ENCODE measurements around the gene TREM2.

DNA sequence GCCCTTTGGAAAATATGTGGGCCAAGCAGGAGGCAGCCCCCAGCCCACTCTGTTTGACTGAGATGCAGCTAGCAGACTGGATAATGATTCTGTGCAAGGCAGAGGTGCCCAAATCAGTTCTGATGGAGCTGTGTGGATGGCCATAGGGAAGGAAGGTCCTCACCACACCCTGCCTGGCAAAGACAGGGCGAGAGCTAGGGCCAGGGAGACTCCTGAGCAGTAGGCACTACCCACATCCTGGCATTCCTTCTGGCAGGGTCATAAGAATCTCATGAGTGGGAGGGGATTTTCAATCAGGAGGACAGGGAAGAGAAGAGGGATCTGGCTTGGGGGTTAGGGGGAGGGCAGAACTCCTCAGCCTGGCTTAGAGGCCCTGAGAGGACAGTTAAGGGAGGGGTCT lies 18.6 kb upstream of the TREM2 start:
- TF ChIP-seq EZH2phosphoT487 (IDR thresholded peaks at IDR 0.05; ENCODE audit: insufficient read depth, low read depth) (no peak), EZH2 (IDR thresholded peaks at IDR 0.05; ENCODE audit: insufficient read depth, poor library complexity, severe bottlenecking) (no peak)

All from GM23248 (cell line).